Measurements from ENCODE around the gene TOR1AIP2.

DNA sequence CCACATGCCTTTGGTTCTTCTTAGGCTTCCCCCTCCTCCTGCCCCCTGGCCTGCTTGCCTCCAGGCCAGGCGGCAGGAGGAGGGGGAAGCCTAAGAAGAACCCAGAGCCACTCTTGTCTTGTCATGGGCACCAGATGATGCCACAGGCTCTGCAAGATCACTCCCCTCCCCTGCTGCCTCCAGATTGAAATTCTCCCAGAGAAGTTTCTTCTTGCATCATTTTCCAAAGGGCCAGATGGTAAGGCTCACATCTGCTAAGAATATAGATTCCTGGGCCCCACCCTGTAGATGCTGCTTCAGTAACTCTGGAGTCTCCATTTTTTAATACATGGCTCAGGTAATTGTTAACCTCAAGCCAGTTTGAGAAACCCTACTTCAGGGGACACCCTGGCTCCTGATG is 73.7 kb downstream of the TOR1AIP2 start:
- TF ChIP-seq ZFP30 (CRISPR knock-in tag; IDR thresholded peaks at IDR 0.05), result no peak
- TF ChIP-seq BACH2 (CRISPR knock-in tag; IDR thresholded peaks at IDR 0.05; ENCODE audit: borderline replicate concordance), result no peak
- TF ChIP-seq, protein P1, sequence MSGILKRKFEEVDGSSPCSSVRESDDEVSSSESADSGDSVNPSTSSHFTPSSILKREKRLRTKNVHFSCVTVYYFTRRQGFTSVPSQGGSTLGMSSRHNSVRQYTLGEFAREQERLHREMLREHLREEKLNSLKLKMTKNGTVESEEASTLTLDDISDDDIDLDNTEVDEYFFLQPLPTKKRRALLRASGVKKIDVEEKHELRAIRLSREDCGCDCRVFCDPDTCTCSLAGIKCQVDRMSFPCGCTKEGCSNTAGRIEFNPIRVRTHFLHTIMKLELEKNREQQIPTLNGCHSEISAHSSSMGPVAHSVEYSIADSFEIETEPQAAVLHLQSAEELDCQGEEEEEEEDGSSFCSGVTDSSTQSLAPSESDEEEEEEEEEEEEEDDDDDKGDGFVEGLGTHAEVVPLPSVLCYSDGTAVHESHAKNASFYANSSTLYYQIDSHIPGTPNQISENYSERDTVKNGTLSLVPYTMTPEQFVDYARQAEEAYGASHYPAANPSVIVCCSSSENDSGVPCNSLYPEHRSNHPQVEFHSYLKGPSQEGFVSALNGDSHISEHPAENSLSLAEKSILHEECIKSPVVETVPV (CRISPR knock-in tag; IDR thresholded peaks at IDR 0.05), result no peak
- TF ChIP-seq GLIS3 (CRISPR knock-in tag; IDR thresholded peaks at IDR 0.05), result no peak
- TF ChIP-seq ZNF565 (CRISPR knock-in tag; conservative IDR thresholded peaks at IDR 0.05; ENCODE audit: low read depth), result no peak
- no peak for TF ChIP-seq ESRRG (CRISPR knock-in tag; IDR thresholded peaks at IDR 0.05)
- no peak for TF ChIP-seq SNAI2 (CRISPR knock-in tag; IDR thresholded peaks at IDR 0.05)
- TF ChIP-seq, protein P2, sequence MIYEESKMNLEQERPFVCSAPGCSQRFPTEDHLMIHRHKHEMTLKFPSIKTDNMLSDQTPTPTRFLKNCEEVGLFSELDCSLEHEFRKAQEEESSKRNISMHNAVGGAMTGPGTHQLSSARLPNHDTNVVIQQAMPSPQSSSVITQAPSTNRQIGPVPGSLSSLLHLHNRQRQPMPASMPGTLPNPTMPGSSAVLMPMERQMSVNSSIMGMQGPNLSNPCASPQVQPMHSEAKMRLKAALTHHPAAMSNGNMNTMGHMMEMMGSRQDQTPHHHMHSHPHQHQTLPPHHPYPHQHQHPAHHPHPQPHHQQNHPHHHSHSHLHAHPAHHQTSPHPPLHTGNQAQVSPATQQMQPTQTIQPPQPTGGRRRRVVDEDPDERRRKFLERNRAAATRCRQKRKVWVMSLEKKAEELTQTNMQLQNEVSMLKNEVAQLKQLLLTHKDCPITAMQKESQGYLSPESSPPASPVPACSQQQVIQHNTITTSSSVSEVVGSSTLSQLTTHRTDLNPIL (CRISPR knock-in tag; IDR thresholded peaks at IDR 0.05; ENCODE audit: low read depth), result no peak
- no peak for TF ChIP-seq ZNF8 (CRISPR knock-in tag; IDR thresholded peaks at IDR 0.05)
- TF ChIP-seq, protein P3, sequence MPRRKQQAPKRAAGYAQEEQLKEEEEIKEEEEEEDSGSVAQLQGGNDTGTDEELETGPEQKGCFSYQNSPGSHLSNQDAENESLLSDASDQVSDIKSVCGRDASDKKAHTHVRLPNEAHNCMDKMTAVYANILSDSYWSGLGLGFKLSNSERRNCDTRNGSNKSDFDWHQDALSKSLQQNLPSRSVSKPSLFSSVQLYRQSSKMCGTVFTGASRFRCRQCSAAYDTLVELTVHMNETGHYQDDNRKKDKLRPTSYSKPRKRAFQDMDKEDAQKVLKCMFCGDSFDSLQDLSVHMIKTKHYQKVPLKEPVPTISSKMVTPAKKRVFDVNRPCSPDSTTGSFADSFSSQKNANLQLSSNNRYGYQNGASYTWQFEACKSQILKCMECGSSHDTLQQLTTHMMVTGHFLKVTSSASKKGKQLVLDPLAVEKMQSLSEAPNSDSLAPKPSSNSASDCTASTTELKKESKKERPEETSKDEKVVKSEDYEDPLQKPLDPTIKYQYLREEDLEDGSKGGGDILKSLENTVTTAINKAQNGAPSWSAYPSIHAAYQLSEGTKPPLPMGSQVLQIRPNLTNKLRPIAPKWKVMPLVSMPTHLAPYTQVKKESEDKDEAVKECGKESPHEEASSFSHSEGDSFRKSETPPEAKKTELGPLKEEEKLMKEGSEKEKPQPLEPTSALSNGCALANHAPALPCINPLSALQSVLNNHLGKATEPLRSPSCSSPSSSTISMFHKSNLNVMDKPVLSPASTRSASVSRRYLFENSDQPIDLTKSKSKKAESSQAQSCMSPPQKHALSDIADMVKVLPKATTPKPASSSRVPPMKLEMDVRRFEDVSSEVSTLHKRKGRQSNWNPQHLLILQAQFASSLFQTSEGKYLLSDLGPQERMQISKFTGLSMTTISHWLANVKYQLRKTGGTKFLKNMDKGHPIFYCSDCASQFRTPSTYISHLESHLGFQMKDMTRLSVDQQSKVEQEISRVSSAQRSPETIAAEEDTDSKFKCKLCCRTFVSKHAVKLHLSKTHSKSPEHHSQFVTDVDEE (CRISPR knock-in tag; IDR thresholded peaks at IDR 0.05), result no peak
- no peak for TF ChIP-seq TCF4 (CRISPR knock-in tag; IDR thresholded peaks at IDR 0.05; ENCODE audit: borderline replicate concordance)
- TF ChIP-seq ZC3H10 (CRISPR knock-in tag; IDR thresholded peaks at IDR 0.05), result no peak

Measured in SK-N-SH treated with all-trans-retinoic acid at 6 μM for 48 hours (cell line).